Heart right ventricle (tissue), 16 donors: ENCODE measurements around the gene TMEM181. TPM values are rescaled to one million over a fixed set of nuclear protein-coding genes. Genes with fewer than 3 reads are reported as not detected.
"Not testable (repeated sequence)": the region's sequence is repeated elsewhere in the genome, so short reads cannot be mapped to it uniquely, and the experiment has no call there.

ENCODE experiments used
- ATAC-seq, 8 donors: fragments of 200-7000 bp; cut with Tn5 transposase; one replicate each; pipeline ENCODE4 v1.9.1; 2020; ENCODE audit warnings: mild to moderate bottlenecking in 8 of 8, moderate library complexity in 8 of 8, moderate number of reproducible peaks in 1 of 8
- DNase-seq, 2 donors: peaks; one replicate each; pipeline ENCODE4 v3.0.0-alpha.2; 2020
- H3K27ac ChIP-seq, 10 donors: fragments of 200-600 bp; sonication (generic) in 2 of 10; one replicate each; pipeline versions ENCODE4 v1.5.0 to v1.8.0; 2020 to 2022; ENCODE audit warnings: mild to moderate bottlenecking in 3 of 10
- H3K27me3 ChIP-seq, 7 donors: fragments of 200-600 bp; one replicate each; pipeline ENCODE4 v1.8.0; 2021 to 2022; ENCODE audit warnings: mild to moderate bottlenecking in 2 of 7
- H3K36me3 ChIP-seq, 9 donors: fragments of 200-600 bp; sonication (generic) in 1 of 9; one replicate each; pipeline versions ENCODE4 v1.5.0 to v1.8.0; 2020 to 2022; ENCODE audit warnings: mild to moderate bottlenecking in 2 of 9
- H3K4me1 ChIP-seq, 9 donors: fragments of 200-600 bp; sonication (generic) in 1 of 9; one replicate each; pipeline versions ENCODE4 v1.5.0 to v1.8.0; 2020 to 2022; ENCODE audit warnings: mild to moderate bottlenecking in 4 of 9
- H3K4me3 ChIP-seq, 10 donors: fragments of 200-600 bp; sonication (generic) in 2 of 10; one replicate each; pipeline versions ENCODE4 v1.5.0 to v1.8.0; 2020 to 2022; ENCODE audit warnings: mild to moderate bottlenecking in 7 of 10, moderate library complexity in 2 of 10
- H3K9me3 ChIP-seq, 11 donors: fragments of 200-600 bp in 10 of 11; sonication (generic) in 2 of 11; one replicate each; pipeline versions ENCODE4 v1.5.0 to v1.8.0; 2013 to 2022; ENCODE audit warnings: mild to moderate bottlenecking in 2 of 11, control low read depth in 1 of 11, moderate library complexity in 1 of 11
- WGBS, 2 donors: extraction: QIAGEN DNeasy Blood & Tissue Kit; methylation state at CpG; one replicate each; pipeline ENCODE4 v1.1.7; 2013; ENCODE audit warnings: inconsistent platforms in 1 of 2; 5-methylcytosine and 5-hydroxymethylcytosine counted together
- intact Hi-C, 10 donors: fragments of 100-400 bp; cut with DNase I; formaldehyde crosslinking; loops; one replicate each; pipeline versions ENCODE4 v1.11.1 to v1.14.2; 2022
- polyA plus RNA-seq, 2 donors: library from polyadenylated mRNA; stranded (reverse); fragments of 200-250 nt; gene quantifications; one replicate each; pipeline ENCODE4 v1.2.3, GENCODE V29; 2013
- total RNA-seq, 10 donors: library from RNA; stranded (reverse); fragmentation: NEBNext Ultra II Directional in 3 of 10; extraction: Animal tissue kit (Norgen Biotek cat#: 25700) in 3 of 10; gene quantifications; one replicate each; pipeline versions ENCODE4 v1.2.1 to v1.2.4, GENCODE V29; 2021 to 2023
- TF ChIP-seq, protein P1 (sequence below), 9 donors: fragments of 200-600 bp; sonication (generic) in 2 of 9; IDR thresholded peaks; one replicate each; pipeline versions ENCODE4 v1.5.0 to v1.8.0; 2021 to 2022; ENCODE audit warnings: antibody characterized with exemption in 9 of 9, mild to moderate bottlenecking in 5 of 9, moderate library complexity in 1 of 9
- donor health status: Arrhythmogenic right ventricular cardiomyopathy.
- donor health status: ischemic (EF 13 %, LVEDD 7.1; RV severe dilation, severe dysfunction).
- donor health status: healthy with polysubstance abuse.
- donor health status: DM: no; HTN: yes; CAD: no.
- donor health status: DM: no; HTN: no; CAD: no.
- donor health status: ischemic (EF 25% LVEDD 6.9; RV normal size, moderate dysfunction).
- donor health status: ischemic (EF 25% LVEDD 5.7; RV mildly dilated, moderate dysfunction).
- donor health status: healthy.
- donor health status: DM: yes; HTN: yes; CAD: no.
- donor health status: Ischemic cardiomyopathy.
- donor health status: ischemic (EF 35%, LVEDD 5.7; RV mildly dilated, moderate dysfunction).
- donor health status: nonischemic (EF 11% LVEDD 7.7; RV severe dilation, severe dysfunction).
- donor health status: DM: yes; HTN: yes; CAD: no.
- donor health status: PGD.
- donor health status: ischemic (EF 29% LVEDD 5.4; RV normal size, mild dysfunction).
- donor health status: nonischemic (EF 23%, LVEDD 6.1; RV moderate dilation, normal function).

TMEM181 gene
- total and polyA plus RNA-seq, 12 donors = 5.9 to 13.4 (median 9.6) TPM

DNA sequence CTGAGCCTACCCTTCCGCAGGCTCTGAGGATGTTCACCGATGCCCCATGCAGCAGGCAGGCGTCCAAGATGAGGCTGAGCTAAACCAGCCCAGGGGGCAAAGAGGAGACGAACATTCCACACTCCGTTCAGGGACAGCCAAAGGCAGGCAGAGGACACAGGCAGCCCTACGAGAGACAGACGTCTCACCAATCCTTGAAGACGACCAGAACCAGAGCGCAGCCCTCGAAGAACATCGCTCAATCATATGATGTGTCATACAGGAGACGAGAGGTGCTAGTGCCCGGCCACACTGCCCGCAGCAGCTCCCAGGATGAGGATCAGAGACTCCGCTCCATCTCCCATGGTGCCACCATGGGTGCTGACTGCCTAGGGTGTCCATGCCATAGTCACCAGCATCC lies 35.6 kb upstream of the TMEM181 start:
- intact Hi-C loops = no loop called here
- no peak for ATAC-seq
- no peak overlapping the region for H3K27ac ChIP-seq
- peaks cover 0 to 19% (median 0%) of the 10 kb centered on the region in 11 donors for H3K9me3 ChIP-seq
- H3K4me3 ChIP-seq = no peak overlapping the region
- peaks cover 0 to 55% (median 41%) of the 10 kb centered on the region in 7 donors for H3K27me3 ChIP-seq
- WGBS, 2 donors = 91 to 92% methylated on average over 15 of the region's 15 CpGs
- H3K4me1 ChIP-seq = no peaks in the 10 kb centered on the region
- DNase-seq = no peak
- H3K36me3 ChIP-seq = no peaks in the 10 kb centered on the region
- TF ChIP-seq, protein P1, sequence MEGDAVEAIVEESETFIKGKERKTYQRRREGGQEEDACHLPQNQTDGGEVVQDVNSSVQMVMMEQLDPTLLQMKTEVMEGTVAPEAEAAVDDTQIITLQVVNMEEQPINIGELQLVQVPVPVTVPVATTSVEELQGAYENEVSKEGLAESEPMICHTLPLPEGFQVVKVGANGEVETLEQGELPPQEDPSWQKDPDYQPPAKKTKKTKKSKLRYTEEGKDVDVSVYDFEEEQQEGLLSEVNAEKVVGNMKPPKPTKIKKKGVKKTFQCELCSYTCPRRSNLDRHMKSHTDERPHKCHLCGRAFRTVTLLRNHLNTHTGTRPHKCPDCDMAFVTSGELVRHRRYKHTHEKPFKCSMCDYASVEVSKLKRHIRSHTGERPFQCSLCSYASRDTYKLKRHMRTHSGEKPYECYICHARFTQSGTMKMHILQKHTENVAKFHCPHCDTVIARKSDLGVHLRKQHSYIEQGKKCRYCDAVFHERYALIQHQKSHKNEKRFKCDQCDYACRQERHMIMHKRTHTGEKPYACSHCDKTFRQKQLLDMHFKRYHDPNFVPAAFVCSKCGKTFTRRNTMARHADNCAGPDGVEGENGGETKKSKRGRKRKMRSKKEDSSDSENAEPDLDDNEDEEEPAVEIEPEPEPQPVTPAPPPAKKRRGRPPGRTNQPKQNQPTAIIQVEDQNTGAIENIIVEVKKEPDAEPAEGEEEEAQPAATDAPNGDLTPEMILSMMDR (IDR thresholded peaks at IDR 0.05) = no peak

DNA sequence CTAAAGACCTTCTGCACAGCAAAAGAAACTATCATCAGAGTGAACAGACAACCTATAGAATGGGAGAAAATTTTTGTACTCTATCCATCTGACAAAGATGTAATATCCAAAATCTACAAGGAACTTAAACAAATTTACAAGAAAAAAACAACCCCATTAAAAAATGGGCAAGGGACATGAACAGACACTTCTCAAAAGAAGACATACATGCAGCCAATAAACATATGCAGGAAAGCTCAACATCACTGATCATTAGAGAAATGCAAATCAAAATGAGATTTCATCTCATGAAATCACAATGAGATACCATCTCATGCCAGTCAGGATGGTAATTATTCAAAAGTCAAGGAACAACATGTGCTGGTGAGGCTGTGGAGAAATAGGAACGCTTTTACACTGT lies 32.0 kb upstream of the TMEM181 start:
- ATAC-seq, H3K27ac ChIP-seq, DNase-seq, intact Hi-C loops, H3K4me3 ChIP-seq, H3K4me1 ChIP-seq, H3K36me3 ChIP-seq: not testable (repeated sequence)
- whole genome bisulfite sequencing, 2 donors = 90 to 91% methylated on average over 1 of the region's 1 CpG
- H3K9me3 ChIP-seq = peaks cover 0 to 19% (median 0%) of the 10 kb centered on the region in 11 donors
- H3K27me3 ChIP-seq = peaks cover 0 to 35% (median 23%) of the 10 kb centered on the region in 7 donors

DNA sequence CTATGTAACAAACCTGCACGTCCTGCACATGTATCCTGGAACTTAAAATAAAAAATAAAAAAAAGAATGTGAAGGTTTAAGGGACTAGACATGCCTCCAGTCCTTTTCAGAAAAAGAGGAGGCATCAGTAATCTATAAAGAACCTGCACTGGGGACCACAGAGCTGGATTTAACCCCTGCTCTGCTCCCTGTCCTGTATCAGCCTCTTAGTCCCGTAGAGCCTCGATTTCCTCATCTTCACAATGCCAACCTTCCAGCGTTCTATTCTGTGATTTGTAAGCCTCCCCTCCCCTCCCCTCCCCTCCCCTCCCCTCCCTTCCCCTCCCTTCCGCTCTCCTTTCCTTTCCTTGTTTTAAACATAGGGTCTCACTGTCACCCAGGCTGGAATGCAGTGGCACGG lies 31.1 kb upstream of the TMEM181 start:
- H3K9me3 ChIP-seq = peaks cover 0 to 24% (median 0%) of the 10 kb centered on the region in 11 donors
- peaks cover 0 to 30% (median 17%) of the 10 kb centered on the region in 7 donors for H3K27me3 ChIP-seq
- 67 to 72% methylated on average over 6 of the region's 6 CpGs for WGBS, 2 donors
- TF ChIP-seq, protein P1 (IDR thresholded peaks at IDR 0.05) = no peak
- ATAC-seq (no peak), DNase-seq (no peak)
- no peaks in the 10 kb centered on the region for H3K4me1 ChIP-seq
- no peak overlapping the region for H3K27ac ChIP-seq
- H3K4me3 ChIP-seq = no peak overlapping the region
- no peaks in the 10 kb centered on the region for H3K36me3 ChIP-seq
- intact Hi-C loops = no loop called here

DNA sequence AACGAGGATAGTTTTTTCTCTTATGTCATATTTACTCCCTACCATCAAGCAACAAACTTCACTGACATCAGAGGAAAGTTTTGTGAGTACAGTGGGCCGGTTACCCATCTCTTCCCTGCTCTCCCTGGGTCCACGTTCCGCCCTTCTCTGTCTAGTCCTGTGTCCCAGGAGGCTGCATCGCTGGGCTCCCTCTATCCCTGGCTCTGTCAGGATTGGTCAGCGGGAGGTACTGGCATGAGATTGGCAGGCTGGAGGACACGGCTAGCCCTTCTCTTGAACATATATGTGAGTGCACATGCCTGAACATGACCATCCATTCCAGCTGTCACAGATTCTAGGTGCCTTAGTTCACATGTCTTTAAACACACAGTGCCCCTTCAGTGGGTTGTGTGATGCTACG lies 30.3 kb upstream of the TMEM181 start:
- Histone ChIP-seq H3K9me3 (peaks cover 0 to 24% (median 0%) of the 10 kb centered on the region in 11 donors), H3K36me3 (no peaks in the 10 kb centered on the region), H3K4me3 (no peak overlapping the region), H3K27me3 (peaks cover 0 to 25% (median 9%) of the 10 kb centered on the region in 7 donors), H3K27ac (no peak overlapping the region), H3K4me1 (no peaks in the 10 kb centered on the region)
- no peak for DNase-seq
- no peak for ATAC-seq
- intact Hi-C loops = no loop called here
- 76 to 80% methylated on average over 8 of the region's 8 CpGs for WGBS, 2 donors
- TF ChIP-seq, protein P1 (IDR thresholded peaks at IDR 0.05) = no peak

DNA sequence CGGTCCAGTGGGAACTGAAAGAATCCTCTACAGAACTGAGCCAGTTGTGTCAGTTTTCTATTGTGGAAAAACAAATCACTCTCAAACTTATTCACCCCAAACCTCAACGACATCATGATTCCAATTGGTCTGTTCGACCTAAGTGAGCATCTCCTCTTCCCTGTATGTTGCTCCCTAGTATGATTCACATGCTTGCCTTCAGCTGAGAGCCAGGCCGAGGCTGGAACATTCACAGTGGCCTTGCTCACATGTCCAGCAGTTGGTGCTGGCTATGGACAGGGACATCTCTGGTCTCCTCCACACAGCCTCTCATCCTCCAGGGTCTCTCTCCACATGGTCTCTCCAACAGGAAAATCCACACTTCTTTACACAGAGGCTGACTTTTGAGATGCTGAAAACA lies 28.3 kb upstream of the TMEM181 start:
- Histone ChIP-seq H3K36me3 (no peaks in the 10 kb centered on the region), H3K27me3 (peaks cover 0 to 25% (median 8%) of the 10 kb centered on the region in 7 donors), H3K4me1 (peaks cover 0 to 13% (median 10%) of the 10 kb centered on the region in 9 donors), H3K9me3 (peaks cover 0 to 24% (median 0%) of the 10 kb centered on the region in 11 donors), H3K4me3 (no peak overlapping the region), H3K27ac (no peak overlapping the region)
- DNase-seq = no peak
- WGBS, 2 donors = 83 to 86% methylated on average over 4 of the region's 4 CpGs
- TF ChIP-seq, protein P1 (IDR thresholded peaks at IDR 0.05) = no peak
- intact Hi-C loops = no loop called here
- ATAC-seq = no peak
